GM06990 (cell line): Measurements from ENCODE around the gene STX19.
A peak's percentile ranks its signal among the peaks of the same experiment; 100 is the strongest.

Source experiments
- DNase-seq: peaks from one replicate; pipeline ENCODE4 v3.0.0-alpha.2; 2011; ENCODE audit not compliant: insufficient read length; ENCODE audit errors: extremely low read depth
- H3K27me3 ChIP-seq: replicated peaks from 2 replicates; pipeline ENCODE4 v1.6.0; 2011; ENCODE audit warnings: low read length; ENCODE audit not compliant: control insufficient read depth, insufficient read depth
- H3K36me3 ChIP-seq: 2 replicates; pipeline ENCODE4 v1.5.1; 2011; ENCODE audit warnings: low read length; ENCODE audit not compliant: control insufficient read depth, insufficient read depth
- H3K4me3 ChIP-seq: replicated peaks from 2 replicates; pipeline ENCODE4 v1.5.1; 2011; ENCODE audit warnings: low read depth, mild to moderate bottlenecking, control low read depth, low read length
- TF ChIP-seq, protein P1 (sequence below): IDR thresholded peaks from 2 replicates; pipeline ENCODE4 v1.5.1; 2011; ENCODE audit warnings: low read length, control low read depth, mild to moderate bottlenecking, inconsistent platforms; ENCODE audit not compliant: insufficient read depth, poor library complexity, severe bottlenecking

The STX19 gene

GRCh38 chr3:93988764-93989163 is 39.6 kb downstream of the STX19 start:
- Histone ChIP-seq H3K36me3 (no peaks in the 10 kb centered on the region), H3K4me3 (no peak overlapping the region), H3K27me3 (no peaks in the 10 kb centered on the region)
- DNase-seq, result no peak
- TF ChIP-seq, protein P1, sequence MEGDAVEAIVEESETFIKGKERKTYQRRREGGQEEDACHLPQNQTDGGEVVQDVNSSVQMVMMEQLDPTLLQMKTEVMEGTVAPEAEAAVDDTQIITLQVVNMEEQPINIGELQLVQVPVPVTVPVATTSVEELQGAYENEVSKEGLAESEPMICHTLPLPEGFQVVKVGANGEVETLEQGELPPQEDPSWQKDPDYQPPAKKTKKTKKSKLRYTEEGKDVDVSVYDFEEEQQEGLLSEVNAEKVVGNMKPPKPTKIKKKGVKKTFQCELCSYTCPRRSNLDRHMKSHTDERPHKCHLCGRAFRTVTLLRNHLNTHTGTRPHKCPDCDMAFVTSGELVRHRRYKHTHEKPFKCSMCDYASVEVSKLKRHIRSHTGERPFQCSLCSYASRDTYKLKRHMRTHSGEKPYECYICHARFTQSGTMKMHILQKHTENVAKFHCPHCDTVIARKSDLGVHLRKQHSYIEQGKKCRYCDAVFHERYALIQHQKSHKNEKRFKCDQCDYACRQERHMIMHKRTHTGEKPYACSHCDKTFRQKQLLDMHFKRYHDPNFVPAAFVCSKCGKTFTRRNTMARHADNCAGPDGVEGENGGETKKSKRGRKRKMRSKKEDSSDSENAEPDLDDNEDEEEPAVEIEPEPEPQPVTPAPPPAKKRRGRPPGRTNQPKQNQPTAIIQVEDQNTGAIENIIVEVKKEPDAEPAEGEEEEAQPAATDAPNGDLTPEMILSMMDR, result no peak

DNA sequence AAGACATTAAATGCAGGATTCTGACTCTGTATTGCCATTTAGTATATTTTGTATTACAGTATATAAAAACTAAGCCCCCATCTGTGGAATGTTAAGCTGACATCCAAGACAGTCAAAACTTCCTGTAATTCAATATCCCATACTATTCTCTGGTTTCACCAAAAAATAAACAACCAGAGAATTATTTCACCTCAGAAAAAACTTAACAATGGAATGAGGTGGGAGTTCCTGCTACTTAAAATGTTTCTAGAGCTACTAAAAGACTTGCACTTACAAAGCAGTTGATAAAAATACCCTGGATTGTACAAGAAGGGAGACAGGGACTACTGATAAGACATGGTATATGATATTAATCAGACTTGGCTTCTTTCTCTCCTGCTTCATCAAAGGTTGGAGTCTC is 40.1 kb downstream of the STX19 start:
- Histone ChIP-seq H3K4me3 (no peak overlapping the region), H3K27me3 (no peaks in the 10 kb centered on the region), H3K36me3 (no peaks in the 10 kb centered on the region)
- no peak for DNase-seq
- TF ChIP-seq, protein P1, result no peak

DNA sequence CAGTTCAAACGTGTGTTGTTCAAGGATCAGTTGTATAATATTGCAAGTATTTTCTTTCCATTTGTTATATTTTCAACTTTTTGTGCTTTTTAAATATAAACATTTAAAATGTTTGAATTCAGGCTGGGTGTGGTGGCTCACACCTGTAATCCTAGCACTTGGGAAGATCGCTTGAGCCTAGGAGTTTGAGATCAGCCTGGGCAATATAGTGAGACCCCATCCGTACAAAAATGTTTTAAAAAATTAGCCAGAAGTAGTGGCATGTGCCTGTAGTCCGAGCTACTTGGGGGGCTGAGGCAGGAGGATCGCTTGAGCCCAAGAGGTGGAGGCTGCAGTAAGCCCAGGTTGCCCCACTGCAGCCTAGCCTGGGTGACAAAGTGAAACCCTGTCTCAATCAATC is 43.8 kb downstream of the STX19 start:
- TF ChIP-seq, protein P1, result no peak
- Histone ChIP-seq H3K36me3 (no peaks in the 10 kb centered on the region), H3K4me3 (no peak overlapping the region), H3K27me3 (no peaks in the 10 kb centered on the region)
- DNase-seq, result no peak

GRCh38 chr3:93983408-93983807 is 45.0 kb downstream of the STX19 start:
- Histone ChIP-seq H3K27me3 (no peaks in the 10 kb centered on the region), H3K36me3 (no peaks in the 10 kb centered on the region), H3K4me3 (no peak overlapping the region)
- DNase-seq, result no peak
- TF ChIP-seq, protein P1, result no peak

GRCh38 chr3:93981649-93982048 is 46.7 kb downstream of the STX19 start:
- Histone ChIP-seq H3K4me3 (no peak overlapping the region), H3K36me3 (no peaks in the 10 kb centered on the region), H3K27me3 (no peaks in the 10 kb centered on the region)
- TF ChIP-seq, protein P1, result no peak
- no peak for DNase-seq

- H3K36me3 ChIP-seq, result no peaks in the 10 kb centered on the region
- no peaks in the 10 kb centered on the region for H3K27me3 ChIP-seq
- DNase-seq, result peak; percentile 92
- TF ChIP-seq, protein P1, result no peak
- peak within 1 kb of the TSS; percentile 88 for H3K4me3 ChIP-seq
These were observed 48.3 kb downstream of the STX19 start, which contains the start of gene ARL13B for GRCh38 chr3:93979850-93980676. Gene ARL13B (plus strand): TSS chr3:93980155. CDS start chr3:93980424, 269 bp downstream.
